ENCODE data around the gene MYH11.
"Not testable (repeated sequence)": the region's sequence is repeated elsewhere in the genome, so short reads cannot be mapped to it uniquely, and the experiment has no call there.

Gene MYH11

DNA sequence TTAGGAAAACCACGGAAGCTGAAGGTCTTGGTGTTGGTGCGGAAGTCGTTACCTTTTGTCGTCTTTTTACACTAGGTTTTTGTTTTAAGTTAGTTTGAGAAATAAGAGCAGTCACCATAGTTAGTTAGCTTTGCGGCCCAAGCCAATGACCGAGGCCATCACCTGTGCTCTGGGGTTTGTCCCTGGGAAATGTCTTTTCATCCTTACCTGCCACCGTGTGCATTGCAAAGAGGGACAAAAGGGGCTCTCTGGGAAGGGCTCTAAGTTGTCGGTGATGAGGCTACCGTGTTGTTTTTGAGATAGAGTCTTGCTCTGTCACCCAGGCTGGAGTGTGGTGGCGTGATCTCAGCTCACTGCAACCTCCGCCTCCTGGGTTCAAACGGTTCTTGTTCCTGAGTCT is 157.0 kb downstream of the MYH11 start:
- DNase-seq (ENCODE audit: low read depth, low spot score): no peak
- H3K27ac ChIP-seq: no peak overlapping the region

DNA sequence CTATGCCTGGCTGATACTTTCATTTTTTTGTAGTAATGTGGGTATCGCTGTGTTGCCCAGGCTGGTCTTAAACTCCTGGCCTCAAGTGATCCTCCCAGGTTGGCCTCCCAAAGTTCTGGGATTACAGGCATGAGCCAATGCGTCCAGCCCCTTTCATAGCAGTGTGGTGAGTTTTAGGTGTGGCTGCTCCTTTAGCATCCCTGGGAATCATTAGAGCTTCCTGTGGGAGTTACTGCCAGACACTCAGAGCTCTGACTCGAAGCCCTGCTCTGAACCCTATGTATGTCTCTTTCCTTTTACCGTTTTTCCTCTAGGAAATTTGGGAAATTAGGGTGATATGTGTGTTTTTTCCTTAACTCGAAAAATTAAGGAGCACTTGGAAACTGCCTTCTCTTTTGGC is 162.3 kb downstream of the MYH11 start:
- no peak overlapping the region for H3K27ac ChIP-seq
- DNase-seq (ENCODE audit: low read depth, low spot score): no peak

DNA sequence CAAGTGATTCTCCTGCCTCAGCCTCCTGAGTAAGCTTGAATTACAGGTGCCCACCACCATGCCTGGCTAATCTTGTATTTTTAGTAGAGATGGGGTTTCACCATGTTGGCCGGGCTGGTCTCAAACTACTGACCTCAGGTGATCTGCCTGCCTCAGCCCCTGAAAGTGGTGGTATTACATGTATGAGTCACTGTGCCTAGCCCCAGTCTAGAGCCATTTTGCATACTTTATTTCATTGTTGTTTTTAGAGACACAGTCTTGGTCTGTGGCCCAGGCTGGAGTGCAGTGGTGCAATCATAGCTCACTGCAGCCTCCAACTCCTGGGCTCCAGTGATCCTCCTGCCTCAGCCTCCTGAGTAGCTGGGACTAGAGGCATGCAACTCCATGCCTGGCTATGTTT is 164.3 kb downstream of the MYH11 start:
- H3K27ac ChIP-seq; DNase-seq (ENCODE audit: low read depth, low spot score): not testable (repeated sequence)

DNA sequence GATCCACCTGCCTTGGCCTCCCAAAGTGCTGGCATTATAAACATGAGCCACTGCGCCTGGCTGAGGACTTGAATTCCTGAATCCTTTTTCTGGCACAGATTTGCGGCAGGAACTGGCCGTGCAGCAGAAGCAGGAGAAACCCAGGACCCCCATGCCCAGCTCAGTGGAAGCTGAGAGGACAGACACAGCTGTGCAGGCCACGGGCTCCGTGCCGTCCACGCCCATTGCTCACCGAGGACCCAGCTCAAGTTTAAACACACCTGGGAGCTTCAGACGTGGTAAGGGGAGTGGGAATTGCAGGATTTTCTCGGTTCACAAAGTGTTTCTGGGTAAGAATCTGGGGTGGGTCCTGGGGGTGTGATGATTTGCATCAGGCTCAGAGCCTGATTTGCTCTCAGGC is 165.8 kb downstream of the MYH11 start:
- DNase-seq (ENCODE audit: low read depth, low spot score): no peak
- no peak overlapping the region for H3K27ac ChIP-seq

DNA sequence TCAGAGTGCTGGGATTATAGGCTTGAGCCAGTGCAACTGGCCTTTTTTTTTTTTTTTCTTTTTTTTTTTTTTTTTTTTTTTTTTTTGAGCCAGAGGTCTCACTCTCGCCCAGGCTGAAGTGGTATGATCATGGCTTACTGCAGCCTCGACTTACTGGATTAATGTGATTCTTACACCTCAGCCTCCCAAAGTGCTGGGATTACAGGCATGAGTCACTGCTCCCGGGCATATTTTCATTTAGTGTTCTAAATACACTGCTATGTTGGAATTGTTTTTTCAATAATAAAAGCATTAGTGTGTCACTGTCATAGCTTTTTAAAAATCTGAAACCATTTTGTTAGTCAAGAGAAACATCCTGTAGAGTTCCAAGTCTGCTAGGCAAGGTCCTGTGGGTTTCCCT is 166.5 kb downstream of the MYH11 start:
- no peak overlapping the region for H3K27ac ChIP-seq
- no peak for DNase-seq (ENCODE audit: low read depth, low spot score)

DNA sequence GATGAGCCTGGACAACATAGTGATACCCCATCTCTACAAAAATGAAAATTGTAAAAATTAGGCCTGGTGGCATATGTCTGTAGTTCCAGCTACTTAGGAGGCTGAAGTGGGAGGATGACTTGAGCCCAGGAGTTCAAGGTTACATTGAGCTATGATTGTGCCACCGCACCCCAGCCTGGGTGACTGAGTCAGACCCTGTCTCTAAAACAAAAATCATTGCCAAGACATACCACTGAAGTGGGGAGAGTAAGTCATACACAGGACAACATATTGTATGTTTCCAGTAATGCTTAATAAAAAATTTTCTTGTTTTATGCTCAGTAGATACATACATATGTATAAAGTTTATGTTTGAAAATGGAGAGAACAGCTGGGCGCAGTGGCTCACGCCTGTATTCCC is 167.5 kb downstream of the MYH11 start:
- no peak overlapping the region for H3K27ac ChIP-seq
- no peak for DNase-seq (ENCODE audit: low read depth, low spot score)

DNA sequence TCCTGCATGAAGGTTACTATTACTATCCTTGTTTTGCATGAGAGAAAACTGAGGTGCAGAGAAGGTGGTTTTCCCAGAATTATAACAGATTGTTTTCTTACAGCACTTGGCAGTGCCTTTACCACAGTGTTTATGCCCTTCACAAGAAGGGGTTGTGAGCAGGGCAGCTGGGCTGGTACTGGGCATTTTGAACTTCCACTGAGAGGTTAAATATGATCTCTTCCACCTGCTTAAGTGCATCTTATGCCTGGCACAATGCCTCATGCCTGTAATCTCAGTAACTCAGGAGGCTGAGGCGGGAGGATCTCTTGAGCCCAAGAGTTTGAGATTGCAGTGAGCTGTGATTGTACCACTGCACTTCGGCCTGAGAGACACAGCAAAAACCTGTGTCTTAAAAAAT is 170.5 kb downstream of the MYH11 start:
- no peak for DNase-seq (ENCODE audit: low read depth, low spot score)
- H3K27ac ChIP-seq: no peak overlapping the region

DNA sequence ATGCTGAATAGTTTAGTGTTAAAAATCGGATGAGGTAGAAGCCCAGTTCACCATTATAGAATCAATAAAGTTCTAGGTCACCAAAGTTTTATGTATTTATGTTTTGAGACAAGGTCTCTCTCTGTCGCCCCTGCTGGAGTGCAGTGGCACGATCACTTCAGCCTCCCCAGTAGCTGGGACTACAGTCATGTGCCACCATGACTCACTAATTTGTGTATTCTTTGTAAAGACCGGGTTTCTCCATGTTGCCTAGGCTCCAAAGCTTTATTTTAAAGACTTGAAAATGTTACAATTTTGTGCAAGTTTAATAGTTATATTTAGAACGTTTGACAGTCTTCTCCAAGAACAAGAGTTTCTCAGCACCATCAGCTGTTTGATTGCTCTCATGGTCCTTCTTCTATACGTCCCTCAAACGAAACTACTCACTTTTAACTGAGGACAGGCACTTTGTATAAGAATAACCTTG is 174.7 kb downstream of the MYH11 start:
- no peak for DNase-seq (ENCODE audit: low read depth, low spot score)
- peak overlapping the region; percentile 48 for H3K27ac ChIP-seq

DNA sequence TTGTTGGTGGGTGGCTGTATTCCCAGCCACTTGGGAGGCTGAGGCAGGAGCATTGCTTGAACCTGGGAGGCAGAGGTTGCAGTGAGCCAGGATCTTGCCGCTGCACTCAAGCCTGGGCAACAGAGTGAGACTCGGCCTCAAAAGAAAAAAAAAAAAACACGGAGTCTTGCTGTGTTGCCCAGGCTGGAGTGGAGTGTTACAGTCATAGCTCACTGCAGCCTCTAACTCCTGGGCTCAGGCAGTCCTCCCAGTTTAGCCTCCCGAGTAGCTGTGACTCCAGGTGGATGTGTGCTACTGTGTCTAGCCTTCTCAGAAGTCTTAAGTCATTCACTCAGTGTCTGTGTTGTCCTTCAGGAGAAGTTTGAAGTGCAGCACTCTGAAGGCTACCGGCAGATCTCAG is 179.4 kb downstream of the MYH11 start:
- no peak for DNase-seq (ENCODE audit: low read depth, low spot score)
- peak overlapping the region; percentile 28 for H3K27ac ChIP-seq

DNA sequence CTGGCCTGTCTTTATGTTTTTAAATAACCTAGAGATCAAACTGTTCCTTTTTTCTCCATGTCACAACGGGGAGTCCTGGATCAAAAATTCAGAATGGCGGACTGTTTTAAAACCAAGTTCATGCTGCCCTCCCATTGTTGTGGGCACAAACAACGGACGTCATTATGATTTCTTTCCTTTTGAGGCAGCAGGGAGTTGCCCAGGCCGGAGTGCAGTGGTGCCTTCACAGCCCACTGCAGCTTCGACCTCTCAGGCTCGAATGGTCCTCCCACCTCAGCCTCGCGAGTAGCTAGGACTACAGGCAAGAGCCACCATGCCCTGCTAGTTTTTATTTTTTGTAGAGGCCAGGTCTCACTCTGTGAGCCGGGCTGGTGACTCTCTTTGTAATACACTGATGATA is 180.3 kb downstream of the MYH11 start:
- H3K27ac ChIP-seq: peak overlapping the region; percentile 28
- DNase-seq (ENCODE audit: low read depth, low spot score): no peak

DNA sequence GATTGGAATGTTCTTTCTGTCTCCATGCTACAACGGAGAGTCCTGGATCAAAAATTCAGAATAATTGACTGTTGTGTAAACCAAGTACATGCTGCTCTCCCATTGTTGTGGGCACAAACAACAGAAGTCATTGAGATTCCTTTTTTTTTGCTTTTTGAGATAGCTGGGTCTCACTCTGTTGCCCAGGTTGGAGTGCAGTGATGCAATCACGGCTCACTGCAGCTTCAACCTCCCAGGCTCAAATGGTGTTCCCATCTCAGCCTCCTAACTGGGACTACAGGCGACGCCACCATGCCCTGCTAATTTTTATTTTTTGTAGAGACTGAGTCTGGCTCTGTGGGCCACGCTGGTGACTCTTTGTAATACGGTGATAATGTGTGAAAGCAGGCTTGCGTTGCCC is 182.3 kb downstream of the MYH11 start:
- peak overlapping the region; percentile 99 for H3K27ac ChIP-seq
- DNase-seq (ENCODE audit: low read depth, low spot score): no peak

DNA sequence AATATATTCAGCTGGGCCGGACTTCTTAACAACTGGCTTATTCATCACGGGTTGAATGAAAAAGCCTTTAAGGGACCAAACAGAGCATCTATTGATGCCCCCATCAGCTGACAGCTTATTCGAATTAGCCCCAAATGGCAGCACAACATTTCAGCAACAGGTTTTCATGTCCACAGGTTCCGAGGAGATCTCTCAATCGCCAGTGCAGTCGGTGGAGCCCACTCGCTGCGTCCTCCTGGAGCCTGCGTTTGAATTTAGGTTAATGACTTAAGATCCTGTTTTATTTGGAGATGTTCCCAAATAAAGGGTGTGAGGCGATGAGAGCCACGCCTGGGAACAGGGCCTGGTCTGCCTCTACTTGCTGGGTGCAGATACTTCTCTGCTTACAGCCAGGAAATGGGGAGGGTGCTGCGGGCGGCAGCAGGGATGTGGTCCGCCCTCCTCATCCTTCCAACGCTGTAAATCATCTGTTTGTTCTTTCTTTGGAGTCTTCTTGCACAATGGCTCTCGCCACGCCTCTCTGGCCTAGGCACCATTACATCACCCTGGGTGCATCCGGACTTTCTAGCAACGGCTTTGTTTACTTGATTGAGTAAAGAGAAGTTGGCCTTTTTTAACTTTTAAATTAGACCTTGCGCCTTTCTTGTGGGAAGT is 184.2 kb downstream of the MYH11 start:
- peak overlapping the region; percentile 99 for H3K27ac ChIP-seq
- DNase-seq (ENCODE audit: low read depth, low spot score): peak; percentile 96

DNA sequence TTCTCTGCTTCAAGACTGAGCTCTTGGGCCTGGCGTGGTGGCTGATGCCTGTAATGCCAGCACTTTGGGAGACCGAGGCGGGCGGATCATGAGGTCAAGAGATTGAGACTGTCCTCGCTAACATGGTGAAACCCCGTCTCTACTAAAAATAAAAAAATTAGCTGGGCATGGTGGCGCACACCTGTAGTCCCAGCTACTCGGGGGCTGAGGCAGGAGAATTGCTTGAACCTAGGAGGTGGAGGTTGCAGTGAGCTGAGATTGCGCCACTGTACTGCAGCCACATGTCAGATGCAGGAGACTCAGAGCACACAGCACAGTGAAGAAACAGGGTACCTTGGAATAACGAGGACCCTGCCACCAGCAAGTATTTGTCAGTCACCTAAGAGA is 184.7 kb downstream of the MYH11 start:
- peak overlapping the region; percentile 99 for H3K27ac ChIP-seq
- not testable (repeated sequence) for DNase-seq (ENCODE audit: low read depth, low spot score)

DNA sequence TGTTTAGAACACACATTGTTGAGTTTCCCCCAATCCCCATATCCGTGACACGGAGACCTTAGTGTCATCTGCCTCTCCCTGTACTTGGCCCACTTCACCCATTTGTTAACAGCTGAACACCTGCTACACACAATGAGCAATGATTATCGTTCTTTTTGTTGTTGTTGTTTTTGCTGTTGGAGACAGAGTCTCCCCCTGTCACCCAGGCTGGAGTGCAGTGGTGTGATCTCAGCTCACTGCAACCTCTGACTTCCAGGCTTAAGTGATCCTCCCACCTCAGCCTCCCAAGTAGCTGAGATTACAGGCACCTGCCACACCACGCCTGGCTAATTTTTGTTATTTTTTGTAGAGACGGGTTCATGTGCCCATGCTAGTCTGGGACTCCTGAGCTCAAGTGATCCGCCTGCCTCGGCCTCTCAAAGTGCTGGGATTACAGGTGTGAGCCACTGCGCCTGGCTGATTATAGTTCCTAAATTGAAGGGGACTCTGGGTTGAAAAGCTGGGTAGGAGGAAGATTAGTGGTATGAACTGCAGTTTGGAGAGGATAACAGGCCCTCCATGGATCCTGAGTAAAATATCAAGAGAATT is 185.2 kb downstream of the MYH11 start:
- DNase-seq (ENCODE audit: low read depth, low spot score): no peak
- peak overlapping the region; percentile 99 for H3K27ac ChIP-seq

DNA sequence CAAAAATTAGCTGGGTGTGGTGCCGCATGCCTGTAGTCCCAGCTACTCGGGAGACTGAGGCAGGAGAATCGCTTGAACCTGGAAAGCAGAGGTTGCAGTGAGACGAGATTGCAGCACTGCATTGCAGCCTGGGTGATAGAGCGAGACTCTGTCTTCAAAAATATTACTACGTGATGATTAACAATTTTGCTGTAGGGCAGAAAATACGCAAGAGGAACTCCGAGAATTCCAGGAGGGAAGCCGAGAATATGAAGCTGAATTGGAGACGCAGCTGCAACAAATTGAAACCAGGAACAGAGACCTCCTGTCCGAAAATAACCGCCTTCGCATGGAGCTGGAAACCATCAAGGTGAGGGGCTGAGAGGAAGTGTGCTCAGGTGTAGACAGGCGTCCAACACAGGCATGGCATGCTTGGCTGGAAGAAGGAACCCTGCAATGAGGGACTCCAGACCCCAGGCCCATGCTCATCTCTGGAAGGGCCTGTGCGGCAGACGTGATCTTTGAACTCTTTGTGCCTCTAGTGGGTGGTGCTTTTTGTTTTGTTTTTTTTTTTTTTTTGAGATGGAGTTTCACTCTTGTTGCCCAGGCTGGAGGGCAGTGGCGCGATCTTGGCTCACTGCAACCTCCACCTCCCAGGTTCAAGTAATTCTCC is 189.6 kb downstream of the MYH11 start:
- no peak overlapping the region for H3K27ac ChIP-seq
- no peak for DNase-seq (ENCODE audit: low read depth, low spot score)

DNA sequence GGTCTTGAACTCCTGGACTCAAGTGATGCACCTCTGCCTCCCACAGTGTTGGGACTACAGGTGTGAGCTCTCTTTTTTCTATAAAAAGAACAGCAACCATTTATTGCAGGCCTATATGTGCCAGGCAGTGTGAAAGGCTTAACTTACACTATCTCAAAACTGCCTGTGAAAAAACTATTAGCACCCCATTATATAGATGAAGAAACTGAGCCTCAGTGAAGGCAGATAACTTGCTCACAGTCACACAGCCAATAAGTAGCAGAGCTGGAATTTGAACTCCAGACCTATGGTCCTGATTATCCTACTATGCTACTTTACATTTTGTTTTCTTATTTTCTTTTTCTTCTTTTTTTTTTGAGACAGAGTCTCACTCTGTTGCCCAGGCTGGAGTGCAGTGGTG is 191.7 kb downstream of the MYH11 start:
- no peak for DNase-seq (ENCODE audit: low read depth, low spot score)
- H3K27ac ChIP-seq: no peak overlapping the region

DNA sequence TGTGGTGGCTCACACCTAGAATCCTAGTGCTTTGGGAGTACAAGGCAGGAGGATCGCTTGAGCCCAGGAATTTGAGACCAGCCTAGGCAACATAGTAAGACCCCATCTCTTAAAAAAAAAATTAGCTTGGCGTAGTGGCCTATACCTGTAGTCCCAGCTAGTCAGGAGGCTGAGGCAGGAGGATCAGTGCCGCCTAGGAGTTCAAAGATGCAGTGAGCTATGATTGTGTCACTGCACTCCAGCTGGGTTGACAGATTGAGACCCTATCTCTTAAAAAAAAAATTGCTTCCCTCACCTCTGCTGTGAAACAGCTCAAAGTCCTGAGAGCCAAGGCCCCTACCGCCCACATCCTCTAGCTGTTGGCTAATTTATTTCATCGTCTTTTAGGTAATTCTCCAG is 196.6 kb downstream of the MYH11 start:
- no peak for DNase-seq (ENCODE audit: low read depth, low spot score)
- no peak overlapping the region for H3K27ac ChIP-seq

DNA sequence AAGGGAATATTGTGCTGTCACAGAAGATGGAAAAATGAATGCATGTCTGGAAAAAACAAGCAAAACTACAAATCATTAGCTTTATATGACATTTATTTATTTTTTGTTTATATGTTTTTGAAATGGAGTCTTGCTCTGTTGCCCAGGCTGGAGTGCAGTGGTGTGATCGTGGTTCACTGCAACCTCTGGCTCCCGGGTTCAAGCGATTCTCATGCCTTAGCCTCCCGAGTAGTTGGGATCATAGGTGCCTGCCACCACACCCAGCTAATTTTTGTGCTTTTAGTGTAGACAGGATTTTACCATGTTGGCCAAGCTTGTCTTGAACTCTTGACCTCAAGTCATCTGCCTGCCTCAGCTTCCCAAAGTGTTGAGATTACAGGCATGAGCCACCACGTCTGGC is 198.3 kb downstream of the MYH11 start:
- no peak for DNase-seq (ENCODE audit: low read depth, low spot score)
- no peak overlapping the region for H3K27ac ChIP-seq

DNA sequence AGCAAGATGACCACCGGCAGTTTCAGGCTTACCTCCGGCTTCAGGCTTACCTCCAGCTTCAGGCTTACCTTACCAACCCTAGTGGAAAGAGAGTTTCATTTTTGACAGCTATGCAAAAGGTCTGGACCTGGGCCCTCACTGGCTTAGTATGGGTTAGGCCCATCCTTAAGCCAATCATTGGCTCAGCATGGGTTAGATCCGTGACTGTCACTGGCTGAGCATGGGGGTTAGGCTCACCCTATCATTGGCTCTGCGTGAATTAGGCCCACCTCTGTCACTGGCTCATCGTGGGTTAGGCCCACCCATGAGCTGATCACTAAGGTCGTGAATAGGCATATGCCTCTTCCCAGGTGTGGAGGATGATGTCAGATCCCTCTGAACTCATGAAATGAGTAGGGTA is 198.7 kb downstream of the MYH11 start:
- no peak overlapping the region for H3K27ac ChIP-seq
- no peak for DNase-seq (ENCODE audit: low read depth, low spot score)

DNA sequence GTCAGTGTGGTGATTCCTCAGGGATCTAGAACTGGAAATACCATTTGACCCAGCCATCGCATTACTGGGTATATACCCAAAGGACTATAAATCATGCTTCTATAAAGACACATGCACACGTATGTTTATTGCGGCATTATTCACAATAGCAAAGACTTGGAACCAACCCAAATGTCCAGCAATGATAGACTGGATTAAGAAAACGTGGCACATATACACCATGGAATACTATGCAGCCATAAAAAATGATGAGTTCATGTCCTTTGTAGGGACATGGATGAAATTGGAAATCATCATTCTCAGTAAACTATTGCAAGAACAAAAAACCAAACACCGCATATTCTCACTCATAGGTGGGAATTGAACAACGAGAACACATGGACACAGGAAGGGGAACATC is 201.3 kb downstream of the MYH11 start:
- not testable (repeated sequence) for H3K27ac ChIP-seq; DNase-seq (ENCODE audit: low read depth, low spot score)

DNA sequence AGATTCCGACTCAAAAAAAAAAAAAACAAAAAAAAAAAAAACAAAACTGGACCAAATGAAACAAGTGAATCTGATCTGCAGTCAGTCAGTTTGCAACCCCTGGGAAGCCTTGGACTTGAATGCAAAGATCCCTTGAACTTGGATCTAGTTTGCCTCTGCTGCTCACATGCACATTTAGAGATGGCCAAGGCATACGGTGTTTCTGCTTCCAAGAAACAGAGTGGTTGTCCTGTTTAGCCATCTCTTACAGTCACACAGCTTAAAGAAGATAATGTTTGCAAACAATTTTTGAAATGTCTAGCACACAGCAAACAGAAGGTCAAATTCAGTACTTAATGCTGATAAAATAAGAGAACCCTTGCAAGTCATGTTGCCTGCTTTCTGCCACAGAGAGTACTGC is 202.2 kb downstream of the MYH11 start:
- no peak for DNase-seq (ENCODE audit: low read depth, low spot score)
- H3K27ac ChIP-seq: no peak overlapping the region

DNA sequence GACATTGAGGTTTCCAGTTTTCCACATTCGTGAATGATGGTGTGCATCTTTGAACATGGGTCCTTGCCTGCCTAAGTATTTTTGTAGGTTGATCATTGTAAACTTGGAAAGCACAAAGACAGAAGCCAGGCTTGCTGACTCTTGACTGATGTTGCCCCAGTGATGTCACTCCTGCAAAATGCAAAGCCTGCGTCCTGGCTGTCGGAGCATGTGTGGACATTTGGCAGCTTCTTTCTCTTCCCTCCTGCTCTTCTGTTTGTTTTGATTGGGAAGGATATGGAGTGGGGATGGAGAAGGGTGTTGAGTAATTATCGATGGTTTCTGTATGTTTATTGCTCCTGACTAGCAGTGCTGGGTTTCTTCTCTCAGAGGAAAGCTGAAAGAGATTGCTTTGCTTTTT is 203.6 kb downstream of the MYH11 start:
- peak overlapping the region; percentile 99 for H3K27ac ChIP-seq
- DNase-seq (ENCODE audit: low read depth, low spot score): no peak

All from epithelial cell of prostate (primary cell).